ENCODE measurements around the gene PLIN3.

Gene PLIN3

GRCh38 chr19:4914736-4915501, 47.5 kb upstream of the PLIN3 start (continued):
- TF ChIP-seq ZNF366 (tag by site-specific recombination; conservative IDR thresholded peaks at IDR 0.05) (peak; percentile 41; the same call in 1 of the 2 replicates), ZNF548 (tag by site-specific recombination; IDR thresholded peaks at IDR 0.05) (no peak), TSHZ1 (tag by site-specific recombination; IDR thresholded peaks at IDR 0.05; ENCODE audit: borderline replicate concordance) (peak; percentile 29; the same call in 1 of the 2 replicates), HOXD13 (CRISPR knock-in tag; IDR thresholded peaks at IDR 0.05; ENCODE audit: borderline replicate concordance) (peak; percentile 48; the same call in 1 of the 2 replicates), ZNF692 (tag by site-specific recombination; IDR thresholded peaks at IDR 0.05) (peak; percentile 80), ZNF624 (tag by site-specific recombination; IDR thresholded peaks at IDR 0.05) (no peak), KLF16 (tag by site-specific recombination; IDR thresholded peaks at IDR 0.05) (peak; percentile 69; the same call in 1 of the 2 replicates), HIC1 (tag by site-specific recombination; IDR thresholded peaks at IDR 0.05) (peak; percentile 88), ZNF449 (tag by site-specific recombination; IDR thresholded peaks at IDR 0.05) (peak; percentile 33; the same call in 1 of the 2 replicates), ZNF747 (tag by site-specific recombination; IDR thresholded peaks at IDR 0.05) (no peak), EGR2 (tag by site-specific recombination; IDR thresholded peaks at IDR 0.05; ENCODE audit: low read depth) (peak; percentile 83), ATF2 (tag by site-specific recombination; IDR thresholded peaks at IDR 0.05; ENCODE audit: low read depth) (0 out of 2 replicates have a peak, but pooled peaks have one; percentile 13), ZNF155 (tag by site-specific recombination; IDR thresholded peaks at IDR 0.05) (no peak), OSR2 (tag by site-specific recombination; IDR thresholded peaks at IDR 0.05) (peak; percentile 65; the same call in 1 of the 2 replicates), SCRT1 (tag by site-specific recombination; IDR thresholded peaks at IDR 0.05; ENCODE audit: borderline replicate concordance) (peak; percentile 37; the same call in 1 of the 2 replicates), ZNF596 (tag by site-specific recombination; IDR thresholded peaks at IDR 0.05) (no peak), ZNF629 (tag by site-specific recombination; IDR thresholded peaks at IDR 0.05) (peak; percentile 43; the same call in 1 of the 2 replicates), PRDM10 (tag by site-specific recombination; IDR thresholded peaks at IDR 0.05) (0 out of 2 replicates have a peak, but pooled peaks have one; percentile 10)
